ENCODE results near the gene AFF4. TPM values are rescaled to one million over a fixed set of nuclear protein-coding genes. Genes with fewer than 3 reads are reported as not detected.
"Not testable (repeated sequence)": the region's sequence is repeated elsewhere in the genome, so short reads cannot be mapped to it uniquely, and the experiment has no call there.

AFF4 gene
- total RNA-seq, 1 experiment from 2014 or later: 39.2 TPM

DNA sequence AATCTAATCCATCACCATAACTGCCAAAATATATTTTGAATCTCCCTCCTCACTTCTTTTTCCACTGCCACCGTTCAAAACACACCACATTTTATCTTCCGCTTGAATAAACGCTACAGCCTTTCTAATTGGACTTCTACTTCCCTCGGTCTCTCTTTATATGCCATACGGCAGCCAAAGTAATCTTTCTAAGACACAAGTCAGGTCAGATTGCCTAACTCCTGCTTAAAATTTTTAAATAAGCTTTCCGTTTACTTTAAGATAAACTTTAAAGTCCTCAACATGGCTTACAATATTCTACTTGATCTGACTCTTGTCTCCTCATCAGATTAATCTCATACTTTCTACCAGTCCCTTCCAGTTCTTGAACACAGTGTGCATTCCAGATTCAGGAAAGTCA is 9.7 kb downstream of the AFF4 start:
- DNase-seq (ENCODE audit: low read depth): no peak

DNA sequence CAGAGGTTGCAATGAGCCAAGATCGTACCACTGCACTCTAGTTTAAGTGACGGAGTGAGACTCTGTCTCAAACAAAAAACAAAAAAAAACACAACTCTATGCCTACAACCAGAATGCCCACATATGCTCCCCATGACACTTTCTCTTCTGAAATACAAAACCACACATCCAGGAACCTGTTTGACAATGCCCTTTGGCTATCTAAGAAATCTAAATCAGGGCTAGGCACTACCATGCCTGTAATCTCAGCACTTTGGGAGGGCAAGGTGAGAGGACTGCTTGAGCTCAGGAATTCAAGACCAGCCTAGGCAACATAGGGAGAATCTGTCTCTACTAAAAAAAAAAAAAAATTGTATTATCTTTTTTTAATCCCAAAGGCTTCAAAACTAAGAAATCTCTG is 10.6 kb downstream of the AFF4 start:
- DNase-seq (ENCODE audit: low read depth): no peak

DNA sequence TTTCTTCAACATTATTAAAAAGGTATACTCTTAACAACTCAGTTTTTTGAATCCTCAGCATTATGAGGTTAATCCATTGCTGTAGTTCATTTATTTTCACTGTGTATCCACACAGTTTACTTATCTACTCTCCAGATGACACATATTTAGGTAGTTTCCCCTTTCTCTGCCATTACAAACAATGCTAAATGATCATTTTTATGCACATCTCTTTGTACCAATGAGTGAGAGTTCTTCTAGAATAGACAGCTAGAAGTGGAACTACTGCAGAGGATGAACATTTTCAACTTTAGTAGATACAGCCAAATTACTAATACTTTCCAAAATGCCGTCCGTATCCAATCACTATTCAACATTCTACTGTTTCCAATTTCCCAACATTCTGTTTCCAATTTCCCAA is 11.5 kb downstream of the AFF4 start:
- no peak for DNase-seq (ENCODE audit: low read depth)

DNA sequence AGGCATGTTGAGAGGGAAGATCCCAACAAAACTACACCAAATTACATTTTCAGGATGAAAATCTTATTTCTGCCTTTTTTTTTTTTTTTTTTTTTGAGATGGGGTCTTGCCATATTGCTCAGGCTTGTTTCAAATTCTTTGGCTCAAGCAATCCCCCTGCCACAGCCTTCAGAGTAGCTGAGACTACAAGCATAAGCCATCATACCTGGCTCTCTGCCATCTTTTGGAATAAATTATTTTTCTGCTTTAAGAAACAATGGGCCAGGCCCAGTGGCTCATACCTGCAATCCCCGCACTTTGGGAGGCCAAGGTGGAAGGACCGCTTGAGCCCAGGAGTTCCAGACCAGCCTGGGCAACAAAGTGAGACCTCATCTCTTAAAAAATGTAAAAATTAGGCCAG is 14.3 kb downstream of the AFF4 start:
- DNase-seq (ENCODE audit: low read depth): no peak

DNA sequence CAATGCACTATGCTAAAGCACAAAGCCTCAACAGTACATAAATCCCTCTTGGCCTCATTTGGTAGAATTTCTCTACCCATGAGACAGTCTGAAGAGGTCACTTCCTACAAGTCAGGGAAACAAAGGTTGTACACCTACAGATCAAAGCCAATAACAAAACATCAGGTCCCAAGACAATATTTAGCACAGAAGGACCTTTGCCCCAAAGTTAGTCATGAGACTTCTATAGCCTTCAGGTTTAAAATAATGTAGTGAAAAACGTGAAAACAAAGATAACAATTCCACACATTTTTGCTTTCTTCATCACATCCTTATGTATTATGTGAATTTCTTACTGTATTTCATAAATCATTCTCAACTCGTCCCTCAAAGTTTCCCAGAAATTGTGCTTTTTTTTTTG is 15.8 kb downstream of the AFF4 start:
- peak; percentile 14 for DNase-seq (ENCODE audit: low read depth)

DNA sequence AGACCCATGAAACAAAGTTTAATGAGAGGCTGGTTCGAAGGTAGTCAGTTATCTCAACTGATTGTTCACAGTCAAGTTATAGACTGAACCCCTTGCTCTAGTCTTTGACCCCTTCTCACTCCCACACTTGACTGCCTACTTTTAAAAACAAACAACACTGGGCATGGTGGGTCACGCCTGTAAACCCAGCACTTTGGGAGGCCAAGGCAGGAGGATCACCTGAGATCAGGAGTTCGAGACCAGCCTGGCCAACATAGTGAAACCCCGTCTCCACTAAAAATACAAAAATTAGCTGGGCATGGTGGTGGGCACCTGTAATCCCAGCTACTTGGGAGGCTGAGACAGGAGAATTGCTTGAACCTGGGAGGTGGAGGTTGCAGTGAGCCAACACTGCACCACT is 18.1 kb downstream of the AFF4 start:
- DNase-seq (ENCODE audit: low read depth): not testable (repeated sequence)

DNA sequence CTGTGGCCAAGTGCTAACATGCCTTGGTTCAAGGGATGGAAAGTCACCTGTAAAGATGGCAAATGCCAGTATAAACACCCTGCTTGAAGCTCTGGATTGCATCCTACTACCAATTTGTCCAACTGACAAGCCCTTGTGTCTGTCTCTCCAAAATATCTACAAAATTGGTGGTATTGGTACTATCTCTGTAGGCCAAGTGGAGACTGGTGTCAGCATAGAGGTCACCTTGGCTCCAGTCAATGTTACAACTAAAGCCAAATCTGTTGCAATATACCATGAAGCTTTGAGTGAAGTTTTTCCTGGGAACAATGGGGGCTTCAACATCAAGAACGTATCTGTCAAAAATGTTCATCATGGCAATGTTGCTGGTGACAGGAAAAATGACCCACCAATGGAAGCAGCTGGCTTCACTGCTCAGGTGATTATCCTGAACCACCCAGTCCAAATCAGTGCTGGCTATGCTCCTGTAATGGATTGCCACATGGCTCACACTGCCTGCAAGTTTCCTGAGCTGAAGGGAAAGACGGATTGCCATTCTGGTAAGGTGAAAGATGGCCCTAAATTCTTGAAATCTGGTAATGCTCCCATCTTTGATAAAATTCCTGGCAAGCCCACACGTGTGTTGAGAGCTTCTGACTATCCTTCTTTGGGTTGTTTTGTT is 19.9 kb downstream of the AFF4 start:
- no peak for DNase-seq (ENCODE audit: low read depth)

DNA sequence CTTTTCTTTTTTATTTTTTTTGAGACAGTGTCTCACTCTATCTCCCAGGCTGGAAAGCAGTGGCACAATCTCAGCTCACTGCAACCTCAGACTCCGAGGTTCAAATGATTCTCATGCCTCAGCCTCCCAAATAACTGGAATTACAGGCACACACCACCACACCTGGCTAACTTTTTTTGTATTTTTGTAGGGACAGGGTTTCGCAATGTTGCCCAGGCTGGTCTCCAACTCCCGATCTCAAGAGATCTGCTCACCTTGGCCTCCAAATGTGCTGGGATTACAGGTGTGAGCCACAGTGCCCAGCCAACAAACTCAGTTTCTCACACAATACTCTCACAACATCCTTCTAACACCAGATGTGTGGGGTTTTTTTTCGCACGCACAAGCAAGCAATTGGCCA is 22.1 kb downstream of the AFF4 start:
- DNase-seq (ENCODE audit: low read depth): no peak

DNA sequence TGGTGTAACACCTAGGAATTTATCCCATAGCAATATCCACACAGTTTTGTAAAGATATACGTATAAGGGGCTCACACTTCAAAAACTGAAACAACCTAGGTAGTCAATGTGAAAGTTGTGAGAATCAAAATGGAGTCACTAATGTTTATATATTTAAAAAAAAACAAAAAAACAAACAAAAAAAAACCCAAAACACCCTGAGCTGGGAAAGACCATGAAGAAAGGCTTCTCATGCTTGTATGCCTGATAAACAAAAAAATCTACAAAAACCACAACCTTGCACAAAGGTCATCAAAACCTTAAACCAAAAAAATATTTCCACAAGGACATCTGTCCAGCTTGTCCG is 35.4 kb downstream of the AFF4 start:
- no peak for DNase-seq (ENCODE audit: low read depth)

DNA sequence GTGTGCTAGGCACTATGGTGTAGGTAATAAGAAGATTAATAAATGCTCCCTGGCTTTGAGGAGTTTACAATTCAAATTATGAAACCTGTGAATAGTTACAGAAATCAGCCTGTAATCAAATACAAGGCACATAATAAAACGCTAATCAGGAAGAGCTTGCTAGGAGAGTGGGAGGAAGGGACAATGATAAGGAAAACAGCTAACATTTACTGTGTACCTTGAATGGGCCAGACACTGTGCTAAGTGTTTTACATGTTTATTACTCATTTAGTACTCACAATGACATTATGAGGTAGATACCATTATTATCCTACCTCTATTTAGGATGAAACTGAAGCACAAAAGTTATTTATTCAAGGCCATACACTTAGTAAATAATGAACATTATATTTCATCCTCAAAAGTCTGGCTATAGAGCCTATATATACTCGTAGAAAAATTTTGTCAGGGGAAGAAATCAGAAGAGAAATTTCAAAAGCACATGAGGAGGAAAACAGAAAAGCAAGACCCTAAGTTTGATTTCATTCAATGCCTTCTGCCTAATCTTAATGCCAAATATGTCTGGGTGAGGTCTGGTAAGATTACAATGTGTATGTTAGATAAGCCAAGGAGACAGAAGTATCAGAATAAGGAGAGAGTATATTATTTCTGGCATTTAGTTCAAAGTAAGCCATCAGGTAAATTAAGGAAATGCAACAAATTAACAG is 35.9 kb downstream of the AFF4 start:
- no peak for DNase-seq (ENCODE audit: low read depth)

DNA sequence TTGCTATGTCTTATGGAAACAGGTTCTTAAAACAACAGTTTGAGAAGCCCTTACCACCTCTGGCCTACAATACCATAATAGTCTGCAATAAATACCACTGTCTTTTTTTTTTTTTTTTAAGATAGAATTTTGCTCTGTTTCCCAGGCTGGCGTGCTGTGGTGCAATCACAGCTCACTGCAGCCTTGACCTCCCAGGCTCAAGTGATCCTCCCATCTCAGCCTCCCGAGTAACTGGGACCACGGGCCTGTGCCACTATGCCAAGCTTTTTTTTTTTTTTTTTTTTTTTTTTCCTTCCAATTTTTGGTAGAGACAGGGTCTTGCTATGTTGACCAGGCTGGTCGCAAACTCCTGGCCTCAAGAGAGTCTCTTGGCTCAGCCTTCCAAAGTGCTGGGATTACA is 37.0 kb downstream of the AFF4 start:
- DNase-seq (ENCODE audit: low read depth): no peak

DNA sequence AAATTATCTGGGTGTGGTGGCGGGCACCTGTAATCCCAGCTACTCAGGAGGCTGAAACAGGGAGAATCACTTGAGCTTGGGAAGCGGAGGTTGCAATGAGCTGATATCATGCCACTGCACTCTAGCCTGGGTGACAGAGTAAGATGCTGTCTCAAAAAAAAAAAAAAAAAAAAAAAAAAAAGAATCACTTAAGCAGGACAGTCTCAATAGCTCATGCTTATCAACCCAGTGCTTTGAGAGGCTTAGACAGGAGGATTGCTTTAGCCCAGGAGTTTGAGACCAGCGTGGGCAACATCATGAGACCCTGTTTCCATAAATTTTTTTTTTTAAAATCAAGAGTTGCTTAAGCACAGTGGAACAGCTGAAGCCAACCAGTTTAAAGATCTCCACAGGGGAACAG is 47.3 kb downstream of the AFF4 start:
- no peak for DNase-seq (ENCODE audit: low read depth)

DNA sequence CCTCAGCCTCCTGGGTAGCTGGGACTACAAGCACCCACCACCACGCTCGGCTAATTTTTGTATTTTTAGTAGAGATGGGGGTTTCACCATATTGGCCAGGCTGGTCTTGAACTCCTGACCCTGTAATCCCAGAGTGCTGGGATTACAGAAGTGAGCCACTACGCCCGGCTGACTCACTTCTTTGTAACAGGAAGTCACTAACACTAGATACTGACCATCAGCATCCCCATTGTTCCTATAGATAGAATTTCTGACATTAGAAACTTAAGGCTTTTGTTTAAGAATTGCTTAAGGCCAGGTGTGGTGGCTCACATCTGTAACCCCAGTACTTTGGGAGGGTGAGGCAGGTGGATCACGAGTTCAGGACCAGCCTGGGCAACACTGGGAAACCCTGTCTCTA is 47.8 kb downstream of the AFF4 start:
- DNase-seq (ENCODE audit: low read depth): peak; percentile 12

DNA sequence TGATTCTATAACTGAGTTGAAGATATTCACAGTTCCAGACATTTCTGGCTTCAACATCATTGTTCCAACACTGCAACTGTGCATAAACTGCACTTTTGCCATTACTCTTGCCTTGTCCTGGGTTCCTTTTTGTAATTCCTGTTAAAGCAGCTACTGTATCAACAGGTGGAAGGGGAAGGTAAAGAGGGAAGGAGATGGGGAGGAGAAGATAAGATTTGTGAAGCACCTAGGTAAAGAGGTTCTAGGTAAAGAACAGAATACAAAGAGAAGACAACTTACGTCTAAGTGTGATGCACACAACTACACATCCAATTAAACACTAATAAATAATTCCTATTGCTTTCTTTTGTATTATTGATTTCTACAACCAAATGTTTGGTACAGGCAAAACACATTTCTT is 53.7 kb downstream of the AFF4 start:
- no peak for DNase-seq (ENCODE audit: low read depth)

DNA sequence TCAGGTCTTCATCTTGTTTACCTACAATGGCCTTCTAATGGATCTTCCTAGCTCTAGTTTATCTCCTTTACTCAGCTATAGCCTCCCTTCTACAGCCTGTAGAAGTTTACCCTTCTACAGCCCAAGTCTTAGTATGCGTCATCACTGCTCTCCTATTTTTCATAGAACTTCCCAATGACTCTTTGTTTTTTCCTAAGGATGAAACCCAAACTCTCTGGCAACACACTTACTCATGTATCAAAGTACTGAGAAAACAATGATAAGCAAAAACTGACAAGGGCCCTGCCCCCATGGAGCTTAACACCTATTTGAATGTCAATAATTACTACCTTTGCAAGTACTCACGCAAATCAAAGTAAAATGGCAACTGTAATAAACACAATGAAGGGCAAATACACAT is 56.3 kb downstream of the AFF4 start:
- no peak for DNase-seq (ENCODE audit: low read depth)

DNA sequence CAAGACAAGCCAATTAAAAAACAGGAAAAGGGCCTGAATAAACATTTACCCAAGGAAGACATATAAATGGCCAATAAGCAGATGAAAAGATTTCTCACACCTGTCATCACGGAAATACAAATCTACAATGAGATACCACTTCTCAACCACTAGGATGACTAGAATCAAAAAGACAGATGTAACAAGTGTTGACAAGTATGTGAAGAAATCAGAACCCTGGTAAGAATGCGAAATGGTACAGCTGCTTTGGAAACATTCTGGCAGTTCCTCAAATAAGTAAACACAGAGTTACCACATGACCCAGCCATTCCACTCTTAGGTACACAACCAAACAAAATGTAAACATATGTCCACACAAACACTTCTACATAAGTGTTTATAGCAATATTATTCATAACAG is 57.5 kb downstream of the AFF4 start:
- DNase-seq (ENCODE audit: low read depth): no peak

DNA sequence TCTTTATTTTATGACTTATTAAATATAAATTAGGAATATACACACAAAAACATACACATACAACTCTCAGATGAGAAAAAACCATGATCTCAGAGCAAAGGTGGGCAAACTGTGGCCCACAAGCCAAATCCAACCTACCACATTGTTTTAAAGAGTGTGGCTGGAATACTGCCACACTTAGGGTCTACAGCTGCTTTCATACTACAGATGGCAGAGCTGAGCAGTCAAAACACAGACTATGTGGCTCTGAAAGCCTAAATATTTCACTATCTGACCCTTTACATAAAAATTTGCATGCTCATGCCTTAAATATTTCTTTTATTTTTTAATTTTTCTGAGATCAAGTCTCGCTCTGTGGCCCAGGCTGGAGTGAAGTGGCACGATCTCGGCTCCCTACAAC is 61.7 kb downstream of the AFF4 start:
- no peak for DNase-seq (ENCODE audit: low read depth)

DNA sequence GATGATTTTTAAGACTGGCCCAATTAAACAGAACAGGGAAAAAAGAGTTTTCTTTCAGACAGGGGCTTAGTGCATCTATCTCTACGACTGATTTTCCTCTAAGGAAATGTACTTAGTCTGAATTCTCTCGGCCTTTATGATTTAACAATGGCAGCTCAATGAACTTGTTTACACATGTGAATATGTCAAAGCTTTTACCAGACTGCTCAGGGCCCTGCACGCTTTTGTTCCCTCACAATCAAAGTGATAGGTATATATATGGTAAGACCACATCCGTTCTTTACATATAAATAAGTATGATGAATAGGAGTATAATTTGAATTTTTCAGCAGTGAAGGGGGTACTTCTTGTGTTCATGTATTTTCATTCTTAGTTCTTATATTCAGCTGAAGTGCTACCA is 62.4 kb downstream of the AFF4 start:
- DNase-seq (ENCODE audit: low read depth): no peak

DNA sequence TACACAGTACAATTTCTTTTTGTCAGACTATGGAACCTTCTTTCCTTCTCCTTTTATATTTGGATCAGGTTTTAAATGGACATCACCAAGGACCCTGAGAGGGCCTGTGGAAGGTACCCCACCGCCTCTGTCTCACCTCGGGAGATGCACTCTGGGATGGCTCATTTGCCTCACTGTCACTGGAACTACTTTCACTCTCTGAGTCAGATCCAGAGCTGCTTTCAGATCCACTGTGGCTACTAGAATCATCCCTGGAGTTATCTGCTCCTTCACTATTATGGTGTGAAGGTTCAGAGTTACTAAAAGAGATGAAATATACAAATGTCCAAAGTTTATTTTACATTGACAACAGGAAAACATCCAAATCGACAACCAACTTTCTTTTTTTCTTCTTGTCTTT is 65.3 kb downstream of the AFF4 start:
- DNase-seq (ENCODE audit: low read depth): no peak

DNA sequence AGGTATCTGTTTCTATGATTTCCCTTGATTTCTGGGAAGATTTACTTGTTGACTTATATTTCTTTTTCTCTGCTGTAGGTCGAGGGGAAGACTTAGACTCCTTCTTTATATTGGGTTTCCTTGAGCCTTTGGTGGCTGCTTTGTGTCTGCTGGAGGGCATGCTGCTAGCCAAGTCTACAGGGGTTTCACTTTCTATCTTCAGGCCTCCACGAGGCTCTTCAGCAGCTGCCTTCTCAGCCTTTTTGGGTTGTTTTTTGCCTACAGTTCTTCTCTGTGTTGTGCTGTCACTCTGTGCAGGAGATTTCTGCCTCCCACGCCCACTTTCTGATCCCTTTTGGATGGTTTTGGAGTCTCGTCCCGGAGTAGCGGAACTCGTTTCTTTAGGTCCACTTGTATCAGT is 66.7 kb downstream of the AFF4 start:
- no peak for DNase-seq (ENCODE audit: low read depth)

DNA sequence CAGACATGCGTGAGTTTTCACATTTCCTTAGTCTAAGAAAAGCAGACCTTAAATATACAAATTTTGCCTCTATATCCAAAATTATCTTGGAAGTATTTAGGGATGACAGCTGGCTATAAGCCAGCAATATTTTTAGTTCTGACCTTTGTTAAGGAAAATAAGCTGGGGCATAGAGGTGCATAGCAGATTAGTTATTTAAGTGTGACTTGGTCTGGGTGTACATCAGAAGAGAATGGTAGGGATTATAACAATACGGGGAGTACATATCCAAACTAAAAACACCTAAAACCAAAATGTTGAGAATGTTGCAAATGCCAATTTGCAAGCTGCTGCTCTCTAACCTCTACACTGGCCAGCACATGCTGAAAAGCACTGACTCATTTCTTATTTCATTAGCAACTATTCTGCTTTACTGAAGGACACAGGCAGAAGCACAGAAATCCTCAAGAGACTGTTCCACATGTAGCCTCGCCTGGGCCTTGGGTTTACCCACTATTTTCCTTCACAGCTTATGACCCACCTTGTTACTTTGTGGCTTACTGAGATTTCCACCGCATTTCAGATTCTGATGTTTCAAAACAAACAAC is 67.6 kb downstream of the AFF4 start:
- DNase-seq (ENCODE audit: low read depth): no peak

DNA sequence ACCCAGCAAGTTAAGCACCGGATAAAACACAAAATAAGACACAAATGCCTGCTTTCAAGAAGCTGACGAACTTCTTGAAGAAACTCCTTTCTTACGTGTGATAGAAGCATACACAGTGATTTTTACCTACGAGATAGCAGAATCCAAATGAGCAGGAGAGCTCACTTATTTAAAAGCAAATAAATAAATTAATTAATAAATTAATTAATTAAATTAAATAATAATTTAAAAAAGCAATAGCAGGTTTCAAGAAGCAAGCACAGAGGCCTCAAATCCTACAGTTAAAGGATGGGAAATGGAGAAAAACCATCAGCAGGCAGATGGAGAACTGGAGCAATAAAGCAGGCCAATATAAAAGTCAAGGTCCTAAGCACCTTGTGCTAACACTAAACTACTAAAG is 72.6 kb downstream of the AFF4 start:
- no peak for DNase-seq (ENCODE audit: low read depth)

DNA sequence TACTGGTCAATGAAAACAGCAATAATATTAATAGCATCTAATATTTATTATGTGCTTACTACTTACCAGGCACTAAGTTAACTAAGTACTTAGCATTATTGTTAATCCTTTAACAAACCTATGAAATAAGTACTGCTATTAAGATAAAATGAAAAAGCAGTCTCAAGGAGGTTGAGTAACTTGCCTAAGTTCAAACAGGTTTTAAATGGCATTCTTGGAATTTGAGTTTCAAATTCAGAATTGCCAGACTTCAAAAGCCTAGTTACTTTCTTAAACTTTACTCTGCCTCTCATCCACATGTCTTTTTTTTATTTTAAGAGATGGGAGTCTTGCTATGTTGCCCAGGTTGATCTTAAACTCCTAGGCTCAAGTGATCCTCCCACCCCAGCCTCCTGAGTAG is 73.9 kb downstream of the AFF4 start:
- DNase-seq (ENCODE audit: low read depth): no peak

DNA sequence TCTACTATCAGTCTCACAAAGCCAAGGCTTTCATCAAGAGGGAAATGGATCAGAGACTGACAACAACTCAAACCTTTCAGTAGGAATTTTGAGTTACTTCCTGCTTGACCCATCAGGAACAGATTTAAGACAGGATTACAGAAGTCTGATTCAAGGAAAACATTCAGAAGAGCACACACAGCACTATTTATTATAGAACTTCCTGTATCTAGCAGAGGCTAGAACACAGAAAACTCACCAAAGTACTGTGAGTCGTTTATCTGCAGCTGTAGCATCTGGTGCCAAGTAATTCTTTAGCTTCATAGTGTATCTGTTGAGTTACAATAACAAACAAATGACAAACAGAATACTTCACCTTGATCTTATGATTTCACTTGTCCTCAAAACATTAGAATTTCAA is 76.2 kb downstream of the AFF4 start:
- no peak for DNase-seq (ENCODE audit: low read depth)

Measured in M059J (cell line).